Right lobe of liver (tissue), 4 donors: ENCODE results near the gene SPATS2L.

Experiments used
- CTCF ChIP-seq, 4 donors: fragments of 200-600 bp in 3 of 4; fragments of 450-650 bp in 1 of 4; IDR thresholded peaks; one replicate each; pipeline versions ENCODE4 v1.5.1 to v1.8.0; 2016 to 2022; ENCODE audit warnings: antibody characterized with exemption in 4 of 4, mild to moderate bottlenecking in 2 of 4
- POLR2A ChIP-seq: fragments of 450-650 bp; IDR thresholded peaks from one replicate; pipeline ENCODE4 v1.6.1; 2017; ENCODE audit warnings: antibody characterized with exemption, mild to moderate bottlenecking
- donor health status: DM: no; HTN: no; CAD: no.
- donor health status: DM: no; HTN: no; CAD: no.
- donor health status: DM: no; HTN: yes; CAD: no.

DNA sequence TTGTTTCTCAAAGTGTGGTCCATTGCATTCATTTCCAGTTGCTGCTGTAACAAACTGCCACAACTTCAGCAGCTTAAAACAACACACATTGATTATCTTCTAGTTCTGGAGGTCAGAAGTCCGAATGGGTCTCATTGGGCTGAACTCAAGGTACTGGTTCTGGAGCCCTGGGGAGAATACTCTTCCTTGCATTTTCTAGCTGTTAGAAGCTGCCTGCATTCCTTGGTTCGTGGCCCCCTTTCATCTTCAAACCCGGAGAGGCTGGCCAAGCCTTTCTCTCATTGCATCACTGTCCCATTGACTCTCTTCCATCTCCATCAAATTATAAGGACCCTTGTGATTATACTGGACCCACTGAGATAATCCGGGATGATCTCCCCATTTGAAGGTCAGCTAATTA is 98.1 kb downstream of the SPATS2L start:
- TF ChIP-seq CTCF (IDR thresholded peaks at IDR 0.05) (no peak), POLR2A (no peak)
